HG03439 (cell line): ENCODE results near the gene TNFRSF1A.

Experiments
- ATAC-seq: cut with Tn5 transposase; IDR thresholded peaks from one replicate; pipeline ENCODE4 v1.9.1; 2021; ENCODE audit warnings: mild to moderate bottlenecking, moderate library complexity; ENCODE audit not compliant: unreplicated experiment

Gene TNFRSF1A

DNA sequence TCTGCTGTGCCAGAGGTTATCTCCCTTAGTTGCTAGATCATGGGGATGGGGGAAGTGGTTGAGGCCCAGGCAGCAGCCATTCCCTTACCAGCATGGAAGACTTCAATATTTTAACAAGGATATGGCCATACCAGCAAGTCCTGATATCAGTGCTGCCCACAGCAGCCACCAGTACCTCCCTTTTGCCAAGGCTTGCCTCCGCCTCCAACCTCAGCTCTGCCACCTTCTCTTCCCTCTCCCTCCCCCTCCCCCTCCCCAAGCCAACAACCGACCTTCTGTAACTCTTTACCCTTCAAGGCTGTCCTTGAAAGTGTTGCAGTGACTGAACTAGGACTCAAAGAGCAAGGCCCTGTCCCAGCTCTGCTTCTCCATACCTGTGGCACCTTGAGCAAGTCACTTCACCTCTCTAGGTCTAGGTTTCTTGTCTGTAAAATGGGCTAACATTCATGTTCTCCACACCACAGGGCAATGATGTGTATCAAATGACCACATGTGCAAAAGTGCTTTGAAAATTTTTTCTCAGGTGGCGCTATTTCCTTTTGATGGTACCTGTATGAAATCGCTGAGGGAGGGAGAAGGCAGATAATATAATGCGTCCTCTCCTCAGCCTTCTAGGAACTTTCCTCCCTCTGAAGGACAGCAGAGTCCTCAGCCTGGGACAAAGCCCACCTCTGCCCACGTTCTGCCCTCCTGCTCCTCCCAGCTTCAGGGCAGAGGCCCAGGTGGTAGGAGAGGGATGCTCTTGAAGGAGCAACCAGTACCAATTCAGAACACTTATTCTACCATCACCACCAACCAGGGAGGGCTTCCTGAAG lies 16.7 kb downstream of the TNFRSF1A start:
- no peak for ATAC-seq

DNA sequence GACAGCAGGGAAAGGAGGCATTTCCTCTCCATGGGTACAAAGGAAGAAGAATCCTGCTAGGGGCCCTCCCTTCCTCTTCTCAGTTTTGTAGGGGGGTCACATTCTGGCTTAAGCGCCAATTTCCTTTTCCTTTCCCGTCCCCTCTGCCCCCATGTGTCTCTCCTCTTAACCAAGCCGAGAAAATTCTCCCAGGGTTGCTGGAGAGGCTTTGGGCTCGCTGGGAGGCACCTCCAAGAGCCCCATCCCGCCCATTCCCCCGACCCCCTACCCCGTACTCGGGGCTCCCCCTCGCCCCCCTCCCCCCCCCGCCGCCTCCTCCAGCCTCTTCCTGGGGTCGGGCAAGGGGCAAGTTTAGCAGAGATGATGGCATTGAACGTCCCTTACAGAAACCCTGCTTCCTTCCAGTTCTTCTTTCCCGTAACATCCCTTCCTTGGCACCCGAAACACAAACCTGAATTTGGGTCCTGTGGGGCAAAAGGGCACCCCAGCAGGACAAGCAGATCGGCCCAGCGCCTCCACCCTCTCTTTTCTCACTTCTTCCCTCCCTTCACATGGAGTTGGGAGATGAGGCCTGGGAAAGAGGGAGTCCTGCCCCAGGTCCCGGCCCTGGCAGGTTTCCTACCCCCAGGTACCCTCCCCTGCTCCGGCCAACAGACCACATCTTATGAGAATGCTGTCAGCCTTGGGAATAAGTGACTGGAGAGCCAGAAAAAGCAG lies 17.7 kb downstream of the TNFRSF1A start:
- no peak for ATAC-seq

DNA sequence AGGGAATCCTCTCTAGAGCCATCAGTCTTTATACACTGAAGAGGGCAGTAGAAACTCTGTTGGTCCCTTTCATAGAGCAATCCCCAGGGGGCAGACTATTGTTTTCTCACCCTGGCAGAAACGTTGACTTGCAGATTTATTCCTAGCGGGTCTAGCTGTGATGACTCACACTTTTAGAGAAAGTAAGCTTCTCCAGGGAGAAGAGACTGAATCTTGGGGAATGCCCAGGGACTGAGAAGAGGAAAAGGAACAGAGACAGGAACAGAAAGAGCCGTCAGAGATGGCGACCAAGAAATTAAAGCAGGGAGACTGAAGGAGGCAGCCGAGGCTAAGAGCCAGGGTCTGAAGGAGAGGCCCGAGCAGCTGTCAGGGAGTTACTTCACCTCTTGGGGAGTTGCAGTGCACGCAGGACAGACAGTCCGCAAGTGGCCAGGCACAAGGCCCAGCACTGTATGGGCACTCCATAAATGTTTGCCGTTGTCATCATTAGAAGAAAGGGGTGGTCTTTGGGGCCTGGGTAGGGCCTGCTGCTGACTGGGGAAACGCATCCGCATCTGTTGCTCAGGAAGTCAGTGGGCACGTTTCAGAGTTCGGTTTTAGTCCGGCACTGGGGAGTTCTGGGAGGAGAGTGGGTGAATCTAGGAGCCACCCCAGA lies 18.4 kb downstream of the TNFRSF1A start:
- ATAC-seq: no peak

DNA sequence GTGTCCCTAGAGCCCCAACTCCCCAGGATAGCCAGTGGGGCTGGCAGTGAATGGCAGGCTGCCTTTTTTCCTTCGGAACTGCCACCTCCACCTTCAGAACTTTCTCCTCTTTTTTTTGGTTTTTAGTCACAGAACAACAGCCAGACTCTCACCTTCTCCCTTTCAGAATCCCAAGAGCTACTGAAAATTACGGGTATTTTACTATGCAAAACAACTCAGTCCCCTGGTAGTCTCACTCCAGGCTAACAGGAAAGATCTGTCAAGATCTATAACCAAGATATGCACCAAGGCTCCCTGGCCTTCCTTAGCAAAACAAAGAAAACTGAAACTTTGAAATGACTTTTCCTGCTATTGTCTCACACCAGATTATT lies 18.9 kb downstream of the TNFRSF1A start:
- ATAC-seq: no peak

DNA sequence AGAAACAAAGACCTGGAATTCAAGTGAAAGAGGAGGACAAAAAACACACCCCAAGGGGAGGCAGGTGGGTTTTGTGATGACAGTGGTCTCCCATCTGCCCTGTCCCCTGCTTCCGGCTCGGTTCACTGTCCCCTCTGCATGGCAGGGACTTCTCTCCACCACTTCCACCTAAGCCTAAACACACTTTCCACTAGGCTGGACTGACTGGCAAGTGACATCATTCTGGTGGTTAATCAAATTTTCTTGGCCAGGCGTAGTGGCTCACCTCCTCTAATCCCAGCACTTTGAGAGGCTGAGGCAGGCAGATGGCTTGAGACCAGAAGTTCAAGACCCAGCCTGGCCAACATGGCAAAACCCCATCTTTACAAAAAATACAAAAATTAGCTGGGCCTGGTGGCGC lies 19.5 kb downstream of the TNFRSF1A start:
- ATAC-seq: no peak

DNA sequence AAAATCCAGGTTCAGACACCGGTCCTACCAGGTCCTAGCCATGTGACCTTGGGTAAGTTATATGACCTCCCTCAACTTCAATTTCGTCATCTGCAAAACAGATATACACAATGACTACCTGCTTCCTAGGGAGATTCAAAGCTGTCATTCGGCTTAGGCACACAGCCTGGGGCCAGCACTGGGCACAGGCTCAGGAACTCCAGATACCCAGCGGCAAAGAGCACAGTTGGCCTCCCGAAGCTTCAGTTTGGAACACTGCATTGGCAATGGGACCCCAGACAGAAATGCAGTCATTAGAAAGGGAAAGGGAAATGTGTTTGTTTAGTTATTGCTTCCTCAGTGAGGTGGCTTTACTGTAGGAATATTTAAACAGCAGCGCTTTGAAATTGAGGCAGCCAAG lies 20.0 kb downstream of the TNFRSF1A start:
- ATAC-seq: no peak

DNA sequence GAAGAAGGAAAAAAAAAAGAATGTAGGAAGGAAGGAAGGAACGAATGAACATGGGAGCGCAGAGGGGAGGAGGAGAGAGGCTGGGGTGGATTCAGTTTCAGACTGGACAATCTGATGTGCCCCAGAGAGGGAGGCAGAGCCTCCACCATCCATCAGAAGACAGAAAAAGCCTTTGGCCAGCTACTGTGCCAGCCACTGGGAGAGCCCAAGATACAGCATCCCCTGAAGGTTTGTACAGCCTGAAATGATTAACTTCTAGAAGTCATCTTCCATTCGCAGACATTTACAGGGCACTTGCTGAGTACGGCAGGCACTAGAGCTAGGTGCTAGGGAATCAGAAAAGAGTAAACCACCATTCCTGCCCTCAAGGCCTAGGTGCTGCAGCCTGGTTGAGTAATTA lies 22.4 kb downstream of the TNFRSF1A start:
- no peak for ATAC-seq

DNA sequence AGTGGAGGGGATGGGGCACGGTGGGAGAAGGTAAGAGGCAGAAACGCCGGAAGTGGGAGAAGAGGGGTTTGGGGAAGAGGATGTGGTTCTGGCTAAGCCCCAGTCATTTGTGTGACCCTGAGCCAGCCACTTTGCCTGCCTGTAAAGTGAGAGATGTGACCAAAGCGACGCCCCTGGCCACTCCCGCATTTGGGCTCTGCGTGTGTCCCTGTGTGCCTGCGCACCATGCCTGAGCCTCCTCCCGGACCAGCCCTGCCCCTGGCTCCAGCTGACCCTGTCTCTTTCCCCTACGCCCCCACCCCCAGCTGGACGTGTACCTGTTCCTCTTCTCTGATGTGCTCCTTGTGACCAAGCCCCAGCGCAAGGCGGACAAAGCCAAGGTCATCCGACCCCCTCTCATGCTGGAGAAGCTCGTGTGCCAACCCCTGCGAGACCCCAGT lies 23.4 kb downstream of the TNFRSF1A start:
- ATAC-seq: no peak

DNA sequence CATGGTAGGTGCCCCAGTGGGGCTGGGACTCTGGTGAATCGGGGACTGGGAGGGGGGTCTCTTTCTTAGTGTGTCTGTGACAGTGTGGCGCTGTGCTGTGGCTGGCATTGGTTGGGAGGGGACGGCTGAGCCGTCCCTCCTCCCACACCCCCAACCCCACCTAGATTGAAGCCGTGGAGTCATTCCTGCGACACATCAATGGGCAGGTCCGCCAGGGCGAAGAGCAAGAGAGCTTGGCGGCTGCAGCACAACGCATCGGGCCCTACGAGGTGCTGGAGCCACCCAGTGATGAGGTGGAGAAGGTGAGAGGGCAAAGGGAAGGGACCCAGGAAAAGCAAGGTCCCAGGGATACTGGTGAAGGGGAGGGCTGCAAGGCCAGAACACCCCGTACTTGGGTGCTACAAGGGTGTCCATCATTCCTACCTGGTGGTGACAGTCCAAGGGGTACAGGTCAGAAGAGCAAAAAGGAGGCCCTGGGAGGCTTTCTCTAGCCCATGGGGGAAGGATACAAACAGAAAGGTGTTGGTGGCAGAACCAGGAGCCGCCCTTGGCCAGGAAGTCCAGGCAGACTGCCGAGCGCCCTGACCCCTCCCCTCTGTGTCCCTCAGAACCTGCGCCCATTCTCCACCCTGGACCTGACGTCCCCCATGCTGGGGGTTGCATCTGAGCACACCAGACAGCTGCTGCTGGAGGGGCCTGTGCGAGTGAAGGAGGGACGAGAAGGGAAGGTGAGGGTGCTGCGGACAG lies 24.0 kb downstream of the TNFRSF1A start:
- no peak for ATAC-seq

DNA sequence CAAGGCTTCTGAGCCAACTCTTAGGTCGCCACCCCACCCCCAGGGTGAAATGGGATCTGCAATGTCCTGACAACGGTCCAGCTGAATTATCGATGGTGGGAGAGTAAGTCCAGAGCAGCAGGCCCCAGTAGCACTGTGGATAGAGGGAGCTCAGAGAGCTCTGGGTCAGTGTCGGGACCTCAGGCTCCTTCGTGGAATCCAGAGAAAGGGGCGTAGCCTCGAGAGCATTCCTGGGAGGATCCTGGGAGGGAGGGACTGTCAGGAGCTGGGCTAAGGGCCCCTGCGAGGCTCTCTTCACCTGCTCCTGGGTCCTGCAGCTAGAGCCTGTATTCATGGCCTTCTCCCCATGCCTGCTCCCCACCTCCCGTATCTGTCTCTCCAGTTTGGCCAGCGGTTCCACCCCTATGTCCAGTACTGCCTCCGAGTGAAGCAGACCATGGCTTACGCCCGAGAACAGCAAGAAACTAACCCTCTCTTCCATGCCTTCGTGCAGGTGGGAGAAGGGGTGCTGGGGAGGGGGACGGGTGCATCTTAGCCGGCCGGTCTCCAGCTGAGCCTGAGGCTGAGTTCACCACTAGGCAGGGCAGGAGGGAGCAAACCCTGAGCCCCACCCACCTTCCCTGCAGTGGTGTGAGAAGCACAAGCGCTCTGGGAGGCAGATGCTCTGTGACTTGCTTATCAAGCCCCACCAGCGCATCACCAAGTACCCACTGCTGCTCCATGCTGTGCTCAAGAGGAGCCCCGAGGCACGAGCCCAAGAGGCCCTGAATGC lies 24.8 kb downstream of the TNFRSF1A start:
- no peak for ATAC-seq

DNA sequence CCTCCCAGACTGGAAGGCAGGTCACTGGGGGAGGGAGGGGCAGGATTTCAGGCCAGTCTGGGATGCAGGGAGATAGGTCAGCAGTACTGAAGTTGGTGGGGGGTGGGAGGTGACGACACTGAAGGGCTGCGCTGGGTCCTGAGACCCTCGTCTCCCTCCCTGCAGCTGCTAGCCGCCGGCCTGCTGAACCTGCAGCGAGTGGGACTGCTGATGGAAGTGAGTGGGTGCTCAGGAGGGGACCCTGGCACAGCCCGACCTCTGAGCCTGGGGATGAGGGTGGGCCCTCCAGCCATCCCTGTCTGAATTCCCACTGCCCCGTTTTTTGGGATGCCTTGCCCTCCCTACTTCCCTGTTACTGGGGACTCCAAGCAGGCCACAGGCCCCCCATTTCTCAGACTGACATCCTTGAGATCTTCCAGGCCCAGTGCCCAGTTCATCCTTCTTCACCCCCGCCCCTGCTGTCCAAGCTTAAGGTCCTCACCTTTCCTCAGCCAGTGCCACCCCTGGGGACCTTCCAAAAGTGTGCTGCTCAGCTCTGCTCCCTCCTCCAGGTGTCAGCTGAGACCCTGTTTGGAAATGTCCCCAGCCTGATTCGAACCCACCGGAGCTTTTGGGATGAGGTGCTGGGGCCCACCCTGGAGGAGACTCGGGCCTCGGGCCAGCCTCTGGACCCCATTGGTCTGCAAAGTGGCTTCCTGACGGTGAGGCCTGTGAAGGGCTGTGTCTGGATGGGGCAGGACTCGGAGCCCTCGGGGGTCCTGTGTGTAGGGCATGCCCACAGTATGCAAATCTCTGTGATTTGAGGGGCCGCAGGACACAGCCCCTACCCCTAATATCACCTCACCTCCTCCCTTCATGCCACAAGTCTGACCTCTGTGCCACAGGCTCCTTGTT lies 25.9 kb downstream of the TNFRSF1A start:
- ATAC-seq: no peak

DNA sequence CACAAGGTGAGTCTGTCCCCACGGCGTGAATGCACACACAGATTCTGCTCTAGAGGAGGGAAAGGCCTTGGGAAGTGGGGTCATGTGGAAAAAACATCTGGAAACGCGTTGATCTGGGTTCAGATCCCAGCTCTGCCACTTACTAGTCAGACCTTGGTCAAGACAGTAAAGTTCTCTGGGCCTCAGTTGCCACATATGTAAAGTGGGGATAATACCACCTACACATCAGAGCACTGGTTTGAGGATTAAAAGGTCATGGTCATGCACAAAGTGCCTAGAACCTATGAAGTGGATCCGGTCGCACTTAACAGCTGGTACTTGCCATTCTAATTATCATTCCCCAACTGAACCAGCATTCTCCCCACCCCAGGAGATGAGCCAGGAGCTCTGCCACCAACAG lies 26.7 kb downstream of the TNFRSF1A start:
- ATAC-seq: no peak

DNA sequence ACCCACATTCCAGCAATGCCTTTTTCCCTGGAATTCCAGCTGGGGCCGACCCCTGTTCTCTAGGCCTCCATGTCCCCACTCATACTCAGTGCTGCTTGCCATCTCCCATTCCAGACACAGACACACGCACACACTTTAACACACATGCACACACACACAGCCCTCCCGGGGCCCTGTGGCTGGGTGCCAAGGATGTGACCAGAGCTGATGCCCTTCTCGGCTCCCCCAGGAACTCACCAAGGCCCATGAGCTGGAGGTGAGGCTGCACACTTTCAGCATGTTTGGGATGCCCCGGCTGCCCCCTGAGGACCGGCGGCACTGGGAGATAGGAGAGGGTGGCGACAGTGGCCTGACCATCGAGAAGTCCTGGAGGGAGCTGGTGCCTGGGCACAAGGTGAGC lies 27.1 kb downstream of the TNFRSF1A start:
- ATAC-seq: no peak

DNA sequence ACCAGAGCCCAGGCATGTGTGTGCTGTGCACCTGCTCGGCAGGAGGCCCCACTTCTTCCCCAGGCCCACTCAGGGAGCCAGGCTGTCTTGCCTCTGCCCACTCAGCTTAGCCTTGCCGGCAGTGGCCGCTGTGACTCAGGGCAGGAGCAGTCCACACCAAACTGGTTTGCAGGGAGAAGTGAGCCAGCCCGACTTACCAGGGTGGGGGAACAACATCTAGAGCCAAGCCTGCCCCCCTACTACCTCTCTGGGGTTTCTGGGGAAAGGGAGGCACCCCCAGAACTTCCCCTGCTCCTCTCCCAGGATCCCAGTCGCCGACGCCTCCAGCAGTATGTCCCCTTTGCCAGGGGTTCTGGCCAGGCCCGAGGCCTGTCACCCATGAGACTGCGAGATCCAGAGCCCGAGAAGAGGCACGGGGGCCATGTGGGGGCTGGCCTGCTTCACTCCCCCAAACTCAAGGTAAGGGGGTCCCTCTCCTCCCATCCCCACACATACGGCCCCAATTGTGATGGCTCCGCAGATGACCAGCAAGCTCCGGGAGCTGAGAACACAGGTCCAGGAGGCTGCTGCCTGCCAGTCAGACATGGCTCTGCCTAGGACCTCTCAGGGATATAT lies 28.4 kb downstream of the TNFRSF1A start:
- no peak for ATAC-seq

DNA sequence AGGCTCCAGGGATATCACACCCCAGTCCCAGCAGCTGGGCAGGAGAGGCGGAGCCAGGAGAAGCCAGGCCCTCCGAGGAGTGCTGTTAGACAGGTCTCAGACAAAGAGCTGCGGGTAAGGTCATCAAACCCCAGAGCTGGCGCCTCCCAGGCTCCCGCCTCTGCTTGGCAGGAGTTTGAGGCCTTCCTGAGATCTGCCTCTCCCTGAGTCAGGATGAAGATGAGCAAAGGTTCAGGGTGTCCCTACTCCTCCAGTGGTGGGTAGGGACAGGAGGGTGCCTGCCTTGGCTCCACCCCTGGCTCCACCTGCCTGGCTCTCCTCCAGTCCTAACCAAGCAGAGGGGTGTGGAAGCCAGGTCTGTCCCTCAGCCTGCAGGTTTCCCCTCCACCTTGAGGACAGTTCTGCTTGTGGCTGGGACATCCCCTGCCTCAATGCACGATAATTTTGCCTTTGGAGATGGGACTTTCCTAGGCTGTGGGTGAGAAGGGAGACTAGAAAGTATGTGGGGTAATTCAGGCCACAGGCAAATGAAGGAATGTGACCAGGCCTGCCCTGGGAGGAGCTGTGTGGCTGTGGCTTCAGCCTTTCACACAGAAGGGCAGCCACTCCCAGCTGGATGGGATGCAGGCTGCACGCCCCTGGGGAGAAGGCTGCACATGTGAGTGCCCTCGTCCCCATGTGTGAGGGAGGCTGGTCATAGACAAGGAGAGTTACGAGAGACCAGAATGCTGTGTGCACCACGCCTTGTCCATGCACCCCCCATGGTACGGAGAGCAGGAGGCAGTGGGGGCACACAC lies 29.1 kb downstream of the TNFRSF1A start:
- ATAC-seq: peak; percentile 69

DNA sequence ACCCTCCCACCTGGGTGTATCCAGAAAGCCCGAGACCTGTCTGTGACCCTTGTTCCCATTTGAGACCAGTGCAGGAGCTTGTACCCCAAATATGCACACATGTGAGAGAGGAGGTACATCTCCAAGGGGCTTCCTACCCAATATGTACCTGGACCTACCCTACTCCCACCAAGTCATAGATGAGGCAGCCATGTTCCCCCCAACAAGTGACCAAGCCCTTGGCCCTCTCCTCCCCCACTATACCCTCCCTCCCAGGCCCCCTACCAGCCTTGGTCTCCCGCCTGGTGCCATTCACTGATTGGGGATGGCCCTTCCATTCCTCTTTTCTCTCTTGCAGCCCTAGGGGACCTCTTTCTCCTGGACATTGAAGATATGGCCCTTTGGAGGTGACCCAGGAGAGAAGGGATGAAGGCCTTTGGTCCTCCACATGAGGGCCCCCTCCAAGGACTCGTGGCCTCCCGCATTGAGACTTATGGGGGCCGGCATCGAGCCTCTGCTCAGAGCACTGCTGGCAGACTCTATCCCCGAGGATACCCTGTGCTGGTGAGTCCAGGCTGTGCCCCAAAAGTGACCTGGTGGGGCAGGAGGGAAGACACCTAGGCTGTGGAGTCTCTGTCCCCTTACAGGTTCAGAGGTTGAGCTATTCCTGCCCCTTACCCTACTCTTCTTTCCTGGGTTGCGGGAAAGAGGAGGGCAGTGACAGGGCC lies 29.9 kb downstream of the TNFRSF1A start:
- ATAC-seq: no peak

DNA sequence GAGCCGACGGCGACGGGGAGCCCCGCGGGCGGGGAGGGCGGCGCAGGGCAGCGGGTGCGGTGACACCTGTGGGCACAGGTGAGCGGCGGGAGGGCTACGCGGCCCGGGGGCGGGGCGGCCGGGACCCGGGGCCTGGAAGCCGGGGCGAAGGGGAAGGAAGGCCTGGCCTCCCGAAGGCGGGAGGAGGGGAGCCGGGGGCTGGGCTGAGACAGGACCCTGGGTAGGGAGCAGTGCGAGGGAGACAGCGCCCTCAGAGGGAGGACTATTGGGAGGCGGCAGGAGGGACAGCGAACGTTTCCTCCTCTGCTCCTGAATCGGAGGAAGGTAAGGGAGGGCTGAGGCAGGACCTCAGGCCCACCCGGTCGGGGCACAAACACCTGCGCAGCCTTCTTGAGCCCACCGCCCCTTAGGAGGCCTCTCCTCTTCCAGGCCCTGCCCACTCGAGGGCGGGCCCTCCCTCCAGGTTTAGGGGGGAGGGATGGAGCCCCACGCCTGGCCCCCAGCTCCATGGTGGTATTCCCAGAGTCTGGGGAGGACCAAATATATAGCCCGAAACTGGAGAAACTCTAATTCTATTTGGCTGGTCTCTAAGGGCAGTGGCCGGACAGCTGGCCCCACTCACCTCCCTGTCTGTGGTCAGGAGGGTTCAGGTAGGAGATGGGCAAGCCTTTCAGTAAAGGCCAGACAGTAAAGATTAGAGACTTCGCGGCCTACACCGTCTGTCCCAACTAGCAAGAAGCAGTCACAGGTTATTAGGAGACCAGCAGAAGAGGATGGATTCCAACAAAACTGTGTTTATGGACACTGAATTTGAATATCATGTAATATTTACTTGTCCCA lies 30.9 kb downstream of the TNFRSF1A start:
- no peak for ATAC-seq
